ENCODE results near the gene TLCD3B.
"Not testable (repeated sequence)": the region's sequence is repeated elsewhere in the genome, so short reads cannot be mapped to it uniquely, and the experiment has no call there.

TLCD3B gene

DNA sequence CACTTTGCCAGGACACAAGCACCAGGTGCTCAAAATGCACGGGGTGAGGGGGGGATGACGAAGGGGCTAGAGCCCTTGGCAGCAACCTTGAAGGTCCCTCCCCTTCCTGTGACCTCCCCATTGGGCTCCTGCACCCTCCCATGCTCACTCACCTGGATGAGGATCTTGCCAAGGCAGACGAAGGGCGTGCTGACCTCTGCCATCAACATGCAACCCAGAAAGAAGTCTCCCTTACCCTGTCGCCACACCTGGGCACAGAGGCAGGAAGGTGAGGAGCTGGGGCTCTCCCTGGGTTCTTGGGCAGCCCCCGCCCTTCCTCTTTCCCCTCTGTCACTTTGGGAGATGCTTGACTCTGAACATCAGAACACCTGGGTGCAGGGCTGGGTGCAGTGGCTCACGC is 5.5 kb downstream of the TLCD3B start:
- DNase-seq (ENCODE audit: low read depth), result no peak

GRCh38 chr16:30025156-30025555 is 5.9 kb downstream of the TLCD3B start:
- no peak for DNase-seq (ENCODE audit: low read depth)

- DNase-seq (ENCODE audit: low read depth), result no peak
Observed at GRCh38 chr16:30024451-30024850, 6.6 kb downstream of the TLCD3B start.

DNA sequence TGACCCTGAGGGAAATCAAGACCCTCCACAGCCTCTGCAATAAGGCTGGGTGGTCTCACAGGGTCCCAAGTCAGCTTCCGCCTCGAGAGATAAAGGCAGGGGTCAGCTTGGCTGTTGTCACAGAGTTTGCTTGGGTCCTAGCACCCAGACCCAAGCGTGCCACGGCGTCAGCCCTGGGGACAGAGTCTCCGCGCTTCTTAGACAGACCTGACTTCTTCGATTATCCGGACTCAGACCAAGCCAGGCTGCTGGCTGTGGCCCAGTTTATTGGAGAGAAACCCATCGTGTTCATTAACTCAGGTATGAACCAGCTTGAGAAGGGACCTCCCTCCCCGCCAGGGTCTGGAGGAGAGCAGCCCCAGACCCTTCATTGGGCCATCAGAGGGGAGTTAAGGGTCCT is 7.5 kb downstream of the TLCD3B start:
- no peak for DNase-seq (ENCODE audit: low read depth)

DNA sequence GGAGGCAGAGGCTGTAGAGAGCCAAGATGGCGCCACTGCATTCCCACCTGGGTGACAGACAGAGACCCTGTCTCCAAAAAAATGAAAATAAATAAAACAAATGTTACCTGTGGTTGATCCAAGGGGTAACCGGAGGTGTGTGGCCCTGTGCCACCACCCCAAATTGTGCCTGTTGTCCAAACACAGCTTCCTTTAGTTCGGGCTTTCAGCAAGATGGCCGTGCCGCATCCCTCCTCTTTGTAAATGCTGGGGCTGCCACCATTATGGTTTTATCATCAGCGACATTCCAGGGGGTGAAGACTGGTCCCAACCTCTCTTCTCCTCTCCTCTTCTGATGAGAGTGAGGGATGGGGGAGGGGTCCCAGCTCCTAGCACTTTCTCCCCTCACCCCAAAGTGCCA is 8.2 kb downstream of the TLCD3B start, which contains the start of gene C16orf92:
TSS of gene C16orf92 (plus strand) at position 312 of the 400 bp plus-strand sequence. CDS start 143 bp downstream, outside the sequence.
- DNase-seq (ENCODE audit: low read depth), result no peak

- DNase-seq (ENCODE audit: low read depth), result no peak
Observed at GRCh38 chr16:30018731-30019158, 12.3 kb downstream of the TLCD3B start.

- not testable (repeated sequence) for DNase-seq (ENCODE audit: low read depth)
Observed at GRCh38 chr16:30017937-30018336, 13.1 kb downstream of the TLCD3B start.

DNA sequence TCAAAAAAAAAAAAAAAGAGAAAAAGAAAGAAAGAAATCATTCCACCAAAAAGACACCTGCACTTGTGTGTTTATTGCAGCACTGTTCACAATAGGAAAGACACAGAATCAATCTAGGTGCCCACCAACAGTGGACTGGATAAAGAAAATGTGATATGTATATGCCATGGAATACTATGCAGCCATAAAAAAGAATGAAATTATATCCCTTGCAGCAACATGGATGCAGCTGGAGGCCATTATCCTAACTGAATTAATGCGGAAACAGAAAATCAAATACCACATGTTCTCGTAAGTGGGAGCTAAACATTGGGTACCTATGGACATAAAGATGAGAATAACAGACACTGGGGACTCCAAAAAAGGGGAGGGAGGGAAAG is 13.8 kb downstream of the TLCD3B start:
- DNase-seq (ENCODE audit: low read depth), result no peak

DNA sequence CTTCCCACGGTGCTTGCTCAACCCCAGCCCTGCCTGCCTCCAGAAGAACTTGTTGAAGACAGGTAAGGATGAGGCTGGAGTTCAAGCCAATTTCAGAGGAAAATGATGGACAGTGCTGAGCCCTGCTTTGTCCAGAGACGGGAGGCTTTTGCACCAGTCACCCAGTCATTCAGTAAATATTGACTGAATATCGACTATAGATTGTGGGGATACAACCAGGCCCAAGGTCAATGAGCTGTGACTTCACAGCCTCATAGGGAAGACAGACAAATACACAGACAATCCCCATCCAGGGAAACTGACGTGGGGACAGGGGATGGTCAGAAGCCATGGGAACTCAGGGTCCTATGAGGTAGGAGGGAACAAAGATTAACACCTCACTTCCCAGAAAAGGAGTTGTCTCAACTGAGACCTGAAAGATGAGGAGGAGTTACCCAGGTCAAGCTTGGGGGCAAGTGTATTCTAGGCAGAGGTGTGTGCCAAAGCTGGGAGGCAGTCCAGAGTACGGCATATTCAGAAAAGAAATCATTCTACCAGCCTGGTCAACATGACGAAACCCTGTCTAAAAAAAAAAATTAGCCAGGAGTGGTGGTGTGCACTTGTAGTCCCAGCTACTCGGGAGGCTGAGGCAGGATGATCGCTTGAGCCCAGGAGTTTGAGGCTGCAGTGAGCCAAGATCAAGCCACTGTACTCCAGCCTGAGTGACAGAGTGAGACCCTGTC is 14.4 kb downstream of the TLCD3B start:
- no peak for DNase-seq (ENCODE audit: low read depth)

GRCh38 chr16:30015450-30015849 is 15.6 kb downstream of the TLCD3B start:
- DNase-seq (ENCODE audit: low read depth), result not testable (repeated sequence)

DNA sequence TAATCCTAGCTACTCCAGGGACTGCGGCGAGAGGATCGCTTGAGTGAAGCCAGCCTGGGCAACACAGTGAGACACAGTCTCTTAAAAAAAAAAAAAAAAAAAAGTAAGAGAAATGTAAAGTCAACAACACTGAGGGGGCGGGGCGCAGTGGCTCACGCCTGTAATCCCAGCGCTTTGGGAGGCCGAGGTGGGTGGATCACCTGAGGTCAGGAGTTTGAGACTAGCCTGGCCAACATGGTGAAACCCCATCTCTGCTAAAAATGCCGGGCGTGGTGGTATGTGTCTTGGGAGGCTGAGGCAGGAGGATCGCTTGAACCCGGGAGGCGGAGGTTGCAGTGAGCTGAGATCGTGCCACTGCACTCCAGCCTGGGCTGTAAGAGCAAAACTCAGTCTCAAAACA is 18.5 kb downstream of the TLCD3B start:
- DNase-seq (ENCODE audit: low read depth), result not testable (repeated sequence)

GRCh38 chr16:30011714-30012504 is 19.2 kb downstream of the TLCD3B start:
- DNase-seq (ENCODE audit: low read depth), result no peak

GRCh38 chr16:30010844-30011713 is 20.0 kb downstream of the TLCD3B start, which contains the start of gene DOC2A:
TSS of gene DOC2A (minus strand) at chr16:30011027. CDS start at chr16:30010222, 805 bp downstream.
- DNase-seq (ENCODE audit: low read depth), result no peak

DNA sequence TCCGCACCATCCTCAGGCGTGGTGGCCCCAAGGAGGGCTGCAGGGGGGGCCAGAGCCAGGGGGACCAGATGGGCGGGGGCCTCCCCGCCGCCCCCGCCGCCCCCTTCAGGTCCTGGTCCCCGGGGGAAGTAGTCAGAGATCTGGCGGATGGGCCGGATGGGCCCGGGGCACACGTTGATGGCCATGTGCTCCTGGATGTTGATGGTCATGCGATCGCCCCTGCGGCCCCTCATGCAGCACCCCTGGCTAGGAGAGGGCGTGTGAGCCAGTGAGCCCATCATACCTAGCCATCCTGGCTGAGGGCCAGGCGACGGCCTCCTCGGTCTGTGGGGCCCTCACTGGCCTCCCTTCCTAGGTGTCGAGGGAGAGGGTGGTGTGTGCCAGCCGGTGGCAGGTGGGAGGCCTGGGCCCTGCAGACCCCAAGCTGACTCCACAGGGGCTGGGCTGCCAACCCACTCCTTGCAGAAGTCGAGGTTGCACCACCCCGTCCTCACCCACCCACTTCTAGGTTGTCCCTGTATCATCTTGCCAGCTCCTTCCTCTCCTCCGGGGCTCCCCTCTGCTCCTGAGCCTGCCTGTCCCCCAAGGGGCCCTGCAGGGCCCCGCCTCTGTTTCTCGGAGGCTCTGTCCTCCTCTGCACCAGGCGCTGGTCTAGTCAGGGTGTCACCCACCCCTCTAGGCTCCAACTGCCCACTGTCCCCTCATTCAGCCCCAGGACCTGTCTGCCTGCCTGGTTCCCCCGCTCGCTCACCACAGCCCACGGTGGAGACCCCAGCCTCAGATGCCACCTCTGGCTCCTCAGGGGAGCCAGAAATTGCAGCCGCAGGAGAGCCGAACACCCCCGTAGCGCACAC is 20.9 kb downstream of the TLCD3B start:
- DNase-seq (ENCODE audit: low read depth), result no peak

DNA sequence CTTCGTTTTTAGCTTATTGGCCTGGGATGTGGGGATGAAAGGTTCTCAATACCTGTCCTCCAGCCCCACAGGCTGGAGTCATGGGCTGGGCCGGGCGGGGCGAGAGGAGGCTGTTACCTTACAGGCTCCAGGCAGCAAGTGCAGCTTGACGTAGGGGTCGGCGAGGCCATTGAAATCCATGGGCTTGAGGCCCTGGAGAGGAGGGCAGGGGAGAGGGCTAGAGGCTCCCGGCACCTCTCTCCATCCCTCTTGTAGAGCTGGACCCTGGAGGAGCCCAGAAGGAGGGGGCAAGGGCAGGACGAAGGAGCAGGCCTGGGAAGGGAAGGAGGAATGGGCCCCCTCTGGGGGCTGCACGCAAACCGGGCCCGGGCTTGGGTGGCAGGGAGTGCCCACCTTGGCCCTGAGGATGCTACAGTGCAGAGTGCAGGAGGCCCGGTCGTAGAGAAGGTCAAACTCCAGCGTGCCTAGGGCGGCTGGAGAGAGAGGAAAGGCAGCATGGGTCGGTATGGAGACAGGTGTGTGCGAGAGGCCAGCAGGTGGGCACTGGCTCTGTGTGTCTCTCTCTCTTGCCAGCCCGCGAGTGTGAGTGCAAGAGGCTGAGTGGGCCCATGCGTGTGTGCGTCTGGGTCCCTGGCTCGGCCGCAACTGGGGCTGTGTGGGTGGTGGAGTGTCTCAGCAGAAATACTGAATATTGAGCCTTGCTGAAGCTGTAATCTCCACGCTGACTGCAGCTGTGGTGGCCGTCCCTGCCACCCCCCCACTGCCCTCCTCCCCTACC is 21.8 kb downstream of the TLCD3B start:
- DNase-seq (ENCODE audit: low read depth), result no peak

DNA sequence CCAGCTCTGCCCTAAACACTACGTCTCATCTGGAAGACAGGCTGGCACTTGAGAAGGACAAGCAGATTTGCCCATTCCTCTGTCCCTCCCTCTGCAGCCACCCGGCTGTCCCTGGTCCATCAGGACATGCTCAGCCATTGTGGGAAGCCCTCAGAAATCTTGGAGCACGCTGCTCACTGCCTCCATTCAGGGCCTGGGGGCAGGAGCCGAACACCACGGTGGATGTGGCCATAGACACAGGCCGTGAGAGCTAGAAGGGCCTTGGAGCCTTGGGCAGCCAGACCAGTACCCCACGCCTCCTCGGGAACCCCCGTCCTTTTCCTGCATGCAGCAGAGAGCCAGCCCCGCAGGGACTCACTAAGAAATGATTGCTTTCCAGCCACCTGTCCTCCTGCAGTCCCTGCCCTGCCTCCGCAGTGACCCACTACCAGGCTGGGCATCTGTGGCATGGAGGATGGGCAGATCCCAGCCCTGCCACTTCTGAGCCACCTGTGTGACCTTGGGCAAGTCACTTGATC is 23.6 kb downstream of the TLCD3B start:
- no peak for DNase-seq (ENCODE audit: low read depth)

GRCh38 chr16:30006659-30007377 is 24.3 kb downstream of the TLCD3B start:
- no peak for DNase-seq (ENCODE audit: low read depth)

GRCh38 chr16:30006095-30006473 is 25.0 kb downstream of the TLCD3B start:
- DNase-seq (ENCODE audit: low read depth), result no peak

DNA sequence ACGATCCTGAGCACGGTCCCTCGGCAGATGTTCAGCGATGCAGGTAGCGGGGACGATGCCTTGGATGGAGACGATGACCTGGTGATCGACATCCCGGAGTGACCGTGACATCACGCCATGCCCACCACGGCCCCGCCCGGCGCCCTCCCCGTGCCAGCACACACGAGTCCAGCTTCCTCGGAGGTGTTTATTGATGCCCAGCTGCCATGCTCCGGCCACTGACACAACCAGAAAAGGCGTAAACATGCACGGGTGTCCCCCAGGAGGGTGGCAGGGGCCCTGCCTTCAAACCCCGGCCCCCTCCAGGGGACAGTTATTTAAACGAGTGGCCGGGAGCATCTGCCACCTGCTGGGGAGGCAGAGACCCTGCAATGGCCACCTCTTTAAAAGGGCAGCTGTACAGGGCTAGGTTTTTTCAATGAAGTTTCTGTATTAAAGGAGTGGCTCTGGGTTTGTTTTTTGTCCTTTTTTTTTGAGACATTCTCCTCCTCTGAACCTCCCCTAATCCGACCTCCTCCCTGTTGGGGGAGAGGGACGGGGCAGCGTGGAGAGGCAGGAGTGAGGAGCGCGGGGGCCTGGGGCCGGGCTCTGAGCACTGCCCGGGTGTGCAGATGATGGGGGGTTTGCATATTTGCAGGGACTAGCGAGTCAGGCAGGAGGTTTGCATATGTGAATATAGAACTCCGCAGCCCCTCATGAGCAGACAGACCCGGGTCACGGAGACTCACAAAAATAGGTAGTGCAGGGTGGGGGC is 25.6 kb downstream of the TLCD3B start:
- DNase-seq (ENCODE audit: low read depth), result no peak

All from stimulated activated CD8-positive, alpha-beta memory T cell treated with anti-CD3 and anti-CD28 coated beads, Interleukin-12 subunit alpha, Interleukin-12 subunit beta, amount 100 ng/mL, for 4 hours (primary cell).